Measurements from ENCODE around the gene PHLDA1. TPM values are rescaled to one million over a fixed set of nuclear protein-coding genes. Genes with fewer than 3 reads are reported as not detected.

Gene PHLDA1
- total and polyA plus RNA-seq, 9 of the 15 experiments (the other 6 are each of a cell fraction or from before 2014, with no cell fraction given): 0.15 to 2.9 (median 0.54) TPM

DNA sequence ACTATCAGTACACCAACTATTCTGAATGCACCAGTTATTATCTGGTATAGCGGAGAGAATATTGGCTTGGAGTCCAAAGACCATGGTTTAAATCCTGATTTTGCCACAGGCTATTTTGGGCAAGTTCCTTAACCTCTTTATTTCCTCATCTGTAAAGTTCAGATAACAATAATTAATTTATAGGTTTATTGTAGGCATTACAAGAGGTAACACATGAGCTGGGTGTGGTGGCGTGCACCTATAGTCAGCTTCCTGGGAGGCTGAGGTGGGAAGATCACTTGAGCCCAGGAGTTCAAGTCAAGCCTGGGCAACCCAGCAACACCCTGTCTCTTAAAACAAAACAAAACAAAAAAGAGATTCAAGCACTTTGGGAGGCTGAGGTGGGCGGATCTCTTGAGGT lies 23.1 kb downstream of the PHLDA1 start:
- H4K20me1 ChIP-seq (replicated peaks; ENCODE audit: control insufficient read depth, insufficient read depth, low read length): no peaks in the 10 kb centered on the region; the same call in 1 of the 2 replicates
- FAIRE-seq (no peak), DNase-seq (ENCODE audit: extremely low read depth in 1 of 4, low spot score in 3 of 4) (no peak), ATAC-seq (no peak)
- TF ChIP-seq FUS (optimal IDR thresholded peaks at IDR 0.05; ENCODE audit: low read depth, low read length): no peak
- no peak for TF ChIP-seq ETV1 (tag; conservative IDR thresholded peaks at IDR 0.05; ENCODE audit: low read depth)
- no peak for TF ChIP-seq CC2D1A (IDR thresholded peaks at IDR 0.05)
- TF ChIP-seq COPS2 (conservative IDR thresholded peaks at IDR 0.05): no peak
- TF ChIP-seq, protein P1, sequence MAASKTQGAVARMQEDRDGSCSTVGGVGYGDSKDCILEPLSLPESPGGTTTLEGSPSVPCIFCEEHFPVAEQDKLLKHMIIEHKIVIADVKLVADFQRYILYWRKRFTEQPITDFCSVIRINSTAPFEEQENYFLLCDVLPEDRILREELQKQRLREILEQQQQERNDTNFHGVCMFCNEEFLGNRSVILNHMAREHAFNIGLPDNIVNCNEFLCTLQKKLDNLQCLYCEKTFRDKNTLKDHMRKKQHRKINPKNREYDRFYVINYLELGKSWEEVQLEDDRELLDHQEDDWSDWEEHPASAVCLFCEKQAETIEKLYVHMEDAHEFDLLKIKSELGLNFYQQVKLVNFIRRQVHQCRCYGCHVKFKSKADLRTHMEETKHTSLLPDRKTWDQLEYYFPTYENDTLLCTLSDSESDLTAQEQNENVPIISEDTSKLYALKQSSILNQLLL (CRISPR knock-in tag; IDR thresholded peaks at IDR 0.05; ENCODE audit: borderline replicate concordance): no peak
- no peak for TF ChIP-seq SIRT6 (IDR thresholded peaks at IDR 0.05; ENCODE audit: low read depth, low read length)
- no peak for TF ChIP-seq ZNF274 (IDR thresholded peaks at IDR 0.05; ENCODE audit: borderline replicate concordance, low read depth, low read length)
- TF ChIP-seq, protein P2, sequence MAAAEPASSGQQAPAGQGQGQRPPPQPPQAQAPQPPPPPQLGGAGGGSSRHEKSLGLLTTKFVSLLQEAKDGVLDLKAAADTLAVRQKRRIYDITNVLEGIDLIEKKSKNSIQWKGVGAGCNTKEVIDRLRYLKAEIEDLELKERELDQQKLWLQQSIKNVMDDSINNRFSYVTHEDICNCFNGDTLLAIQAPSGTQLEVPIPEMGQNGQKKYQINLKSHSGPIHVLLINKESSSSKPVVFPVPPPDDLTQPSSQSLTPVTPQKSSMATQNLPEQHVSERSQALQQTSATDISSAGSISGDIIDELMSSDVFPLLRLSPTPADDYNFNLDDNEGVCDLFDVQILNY (CRISPR knock-in tag; IDR thresholded peaks at IDR 0.05): no peak
- TF ChIP-seq RBM34 (IDR thresholded peaks at IDR 0.05; ENCODE audit: borderline replicate concordance, insufficient read depth, low read length): no peak
- no peak for TF ChIP-seq ZNF79 (CRISPR knock-in tag; IDR thresholded peaks at IDR 0.05; ENCODE audit: low read depth)
- TF ChIP-seq ZNF354B (CRISPR knock-in tag; IDR thresholded peaks at IDR 0.05): no peak
- TF ChIP-seq HMG20A (CRISPR knock-in tag; conservative IDR thresholded peaks at IDR 0.05): no peak
- TF ChIP-seq DIDO1 (tag; IDR thresholded peaks at IDR 0.05; ENCODE audit: low read depth): no peak
- H3K9me1 ChIP-seq (ENCODE audit: control insufficient read depth, insufficient read depth, low read length): no peaks in the 10 kb centered on the region
- ChIA-PET CTCF (ENCODE audit: low intra/inter-chr PET ratio) (no interaction called here), POLR2A (no interaction called here)
- no peaks in the 10 kb centered on the region for H3K36me3 ChIP-seq (ENCODE audit: control insufficient read depth, insufficient read depth, low read length)
- peaks cover 4% of the 10 kb centered on the region for H3K9me3 ChIP-seq (replicated peaks; ENCODE audit: control insufficient read depth, insufficient read depth, low read depth, low read length)
- H3K4me1 ChIP-seq (replicated peaks in 1 of 2; ENCODE audit: control insufficient read depth in 2 of 2, insufficient read depth in 2 of 2, low read length in 2 of 2): no peaks in the 10 kb centered on the region
- no peak overlapping the region for H3K27ac ChIP-seq (ENCODE audit: extremely low read depth, low read depth, low read length)
- no peak overlapping the region for H2AFZ ChIP-seq (ENCODE audit: low read depth, low read length)
- no TSS peak for BruUV-seq (replicated peaks)
- H3K9ac ChIP-seq (ENCODE audit: insufficient read depth in 1 of 2, low read depth in 2 of 2, low read length in 2 of 2): no peak overlapping the region
- WGBS (ENCODE audit: insufficient coverage, low coverage, missing lambda C conversion rate): 24% methylated on average over 3 of the region's 3 CpGs
- no peak overlapping the region for H3K4me2 ChIP-seq (ENCODE audit: insufficient read depth, low read length)
- in situ Hi-C loops (cut with MboI): no loop called here
- H3K27me3 ChIP-seq (ENCODE audit: control insufficient read depth in 2 of 2, insufficient read depth in 2 of 2, low read length in 2 of 2): peaks cover 0 to 28% of the 10 kb centered on the region in 2 experiments; a peak in 3 of 5 replicates
- no peaks in the 10 kb centered on the region for H3K79me2 ChIP-seq (ENCODE audit: control insufficient read depth, insufficient read depth, low read length)
- no peak overlapping the region for H3K4me3 ChIP-seq
- intact Hi-C loops (cut with micrococcal nuclease): loop anchor here (1.0 kb wide), 1 partner anchor 11 kb away; no protein-coding TSS in a partner anchor

All from K562 (cell line).